Fibroblast of skin of back (primary cell): ENCODE data around the gene VPS72.

Experiments
- DNase-seq: peaks from one replicate; pipeline ENCODE4 v3.0.0-alpha.2; 2013

Gene VPS72

DNA sequence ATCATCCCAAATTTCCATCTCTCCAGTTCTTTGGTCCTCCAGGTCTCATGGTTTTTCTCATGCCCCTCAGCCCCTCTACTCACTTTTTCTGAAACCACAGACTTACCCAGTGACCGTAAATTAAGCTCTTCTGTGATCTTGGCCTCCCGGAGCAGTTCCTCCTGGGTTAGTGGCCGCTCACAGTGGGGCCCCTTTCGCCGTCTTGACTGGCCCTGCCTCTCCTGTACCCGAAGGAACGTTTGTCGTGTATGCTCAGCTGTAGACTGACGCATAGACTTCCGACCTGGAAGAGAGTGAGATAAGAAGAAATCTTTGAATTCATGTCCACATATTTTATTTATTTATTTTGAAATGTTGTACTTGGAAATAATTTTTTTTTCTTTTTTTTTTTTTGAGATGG is 5.8 kb downstream of the VPS72 start:
- no peak for DNase-seq

DNA sequence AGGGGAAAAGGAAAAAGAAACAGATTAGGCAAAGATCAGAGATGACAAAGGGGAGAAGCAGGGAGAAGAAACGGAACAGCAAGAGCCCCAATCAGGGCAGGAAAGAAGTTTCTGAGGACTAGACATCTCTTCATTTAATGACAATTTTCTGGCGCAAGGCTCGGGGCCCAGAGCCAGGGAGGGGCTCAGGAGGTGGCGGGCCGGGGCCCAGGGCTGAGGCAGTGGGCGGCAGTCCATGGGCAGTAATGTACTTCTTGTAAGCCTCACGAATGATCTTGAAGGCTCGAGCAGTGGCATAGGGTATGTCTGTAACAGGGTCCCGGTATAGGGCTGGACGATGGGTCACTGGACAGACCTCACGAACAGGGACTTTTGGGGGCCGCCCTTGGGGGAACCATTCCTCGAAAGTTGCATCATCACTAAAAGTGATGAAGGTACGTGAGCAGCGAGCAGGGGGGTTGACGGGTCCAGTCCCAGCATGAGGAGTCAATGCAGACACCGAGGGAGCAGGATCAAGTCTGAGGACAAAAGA is 13.4 kb downstream of the VPS72 start:
- no peak for DNase-seq

GRCh38 chr1:151175863-151176262 is 14.1 kb downstream of the VPS72 start, which contains the start of gene TMOD4:
Gene TMOD4 (minus strand): TSS chr1:151175981. CDS start chr1:151174875, 1,106 bp downstream.
- DNase-seq: peak; percentile 24

- DNase-seq: no peak
Observed at GRCh38 chr1:151175041-151175741, 14.8 kb downstream of the VPS72 start.

GRCh38 chr1:151171190-151171589 is 18.8 kb downstream of the VPS72 start:
- DNase-seq: no peak

DNA sequence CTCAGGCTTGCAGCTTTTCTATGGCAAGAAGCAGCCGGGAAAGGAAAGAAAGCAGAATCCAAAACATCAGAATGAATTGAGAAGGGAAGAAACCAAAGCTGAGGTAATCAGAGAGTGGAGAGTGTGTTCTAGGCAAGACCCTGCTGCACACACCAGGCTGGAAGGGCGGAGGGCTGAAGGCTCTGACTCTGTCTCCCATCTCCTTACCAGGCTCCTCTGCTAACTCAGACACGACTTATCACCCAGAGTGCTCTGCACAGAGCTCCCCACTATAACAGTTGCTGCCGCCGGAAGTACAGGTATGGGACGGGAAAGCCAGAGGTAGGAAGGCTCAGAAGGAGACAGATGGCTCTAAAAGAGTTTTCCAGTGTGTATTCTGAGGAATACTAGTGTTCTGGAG is 22.9 kb downstream of the VPS72 start:
- DNase-seq: no peak

DNA sequence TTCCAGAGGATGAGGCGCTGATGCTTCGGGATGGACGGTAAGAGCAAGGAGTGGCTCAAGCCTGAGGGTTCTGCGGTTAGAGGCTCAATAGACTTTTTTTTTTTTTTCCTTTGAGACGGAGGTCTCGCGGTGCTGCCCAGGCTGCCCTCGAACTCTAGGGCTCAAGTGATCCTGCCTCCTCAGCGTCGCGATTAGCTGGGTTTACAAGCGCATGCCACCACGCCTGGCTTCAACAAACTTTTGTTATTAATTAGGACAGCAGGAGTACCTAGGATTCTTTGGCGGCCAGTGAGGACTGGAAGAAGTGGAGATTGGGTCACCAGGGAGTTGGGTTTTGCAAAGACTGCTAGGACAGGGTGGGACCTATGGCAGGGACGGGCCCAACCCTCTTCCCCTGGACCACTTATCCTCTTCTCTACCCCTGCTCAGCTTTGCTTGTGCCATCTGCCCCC is 23.5 kb downstream of the VPS72 start:
- DNase-seq: peak; percentile 70

- DNase-seq: peak; percentile 100
Observed at GRCh38 chr1:151165738-151166504, 24.1 kb downstream of the VPS72 start, which contains the start of the genes LYSMD1 and SCNM1. Gene LYSMD1 (minus strand): TSS chr1:151165902. CDS start chr1:151165258, 644 bp downstream. Gene SCNM1 (plus strand): TSS chr1:151166144. CDS start chr1:151166153, 9 bp downstream.

DNA sequence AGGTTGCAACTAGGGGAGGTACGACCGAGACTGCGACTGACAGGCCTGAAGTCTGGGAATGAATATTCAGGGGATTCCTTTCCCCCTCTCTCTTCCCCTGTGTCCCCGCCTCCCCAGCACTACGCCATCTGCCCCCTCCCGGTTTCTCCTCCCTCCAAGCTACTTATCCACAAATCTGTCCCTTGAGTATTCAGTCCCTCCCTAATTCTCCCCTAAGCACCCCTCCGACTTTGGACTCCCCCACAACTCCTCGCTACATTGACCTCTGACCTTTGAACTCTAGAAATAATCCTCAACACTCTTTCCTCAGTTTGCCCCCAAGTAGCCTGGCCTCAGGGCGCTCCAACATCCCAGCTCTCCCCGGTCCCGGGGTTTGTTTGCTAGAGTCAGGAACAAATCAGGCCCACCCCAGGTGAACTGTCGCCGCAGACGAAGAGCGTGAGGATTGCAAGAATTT is 24.7 kb downstream of the VPS72 start:
- peak; percentile 54 for DNase-seq

GRCh38 chr1:151164732-151165280 is 25.2 kb downstream of the VPS72 start:
- DNase-seq: no peak

DNA sequence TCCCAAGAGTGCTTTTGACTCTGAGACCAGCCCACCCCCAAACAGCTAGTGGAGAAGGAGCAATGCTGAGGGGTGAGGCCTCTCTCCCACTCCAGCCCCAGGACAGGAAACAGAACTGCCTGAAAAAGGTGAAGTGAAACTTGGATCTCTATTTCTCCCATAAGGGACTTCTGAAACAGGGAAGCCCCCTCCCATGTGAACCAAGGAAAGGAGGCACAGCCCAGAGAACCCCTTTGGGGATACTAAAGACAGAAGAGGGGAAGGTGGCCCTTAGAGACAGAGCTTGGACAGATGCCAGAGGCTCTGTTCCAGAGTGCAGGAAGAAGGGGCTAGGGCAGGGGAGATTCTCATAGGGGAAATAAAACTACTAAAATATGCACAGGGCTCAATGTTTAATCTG is 30.6 kb downstream of the VPS72 start:
- no peak for DNase-seq

DNA sequence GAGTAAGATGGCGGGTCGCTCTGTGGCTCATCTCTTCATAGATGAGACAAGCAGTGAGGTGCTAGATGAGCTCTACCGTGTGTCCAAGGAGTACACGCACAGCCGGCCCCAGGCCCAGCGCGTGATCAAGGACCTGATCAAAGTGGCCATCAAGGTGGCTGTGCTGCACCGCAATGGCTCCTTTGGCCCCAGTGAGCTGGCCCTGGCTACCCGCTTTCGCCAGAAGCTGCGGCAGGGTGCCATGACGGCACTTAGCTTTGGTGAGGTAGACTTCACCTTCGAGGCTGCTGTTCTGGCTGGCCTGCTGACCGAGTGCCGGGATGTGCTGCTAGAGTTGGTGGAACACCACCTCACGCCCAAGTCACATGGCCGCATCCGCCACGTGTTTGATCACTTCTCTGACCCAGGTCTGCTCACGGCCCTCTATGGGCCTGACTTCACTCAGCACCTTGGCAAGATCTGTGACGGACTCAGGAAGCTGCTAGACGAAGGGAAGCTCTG is 31.2 kb downstream of the VPS72 start:
- DNase-seq: no peak

GRCh38 chr1:151158326-151158725 is 31.7 kb downstream of the VPS72 start:
- no peak for DNase-seq

DNA sequence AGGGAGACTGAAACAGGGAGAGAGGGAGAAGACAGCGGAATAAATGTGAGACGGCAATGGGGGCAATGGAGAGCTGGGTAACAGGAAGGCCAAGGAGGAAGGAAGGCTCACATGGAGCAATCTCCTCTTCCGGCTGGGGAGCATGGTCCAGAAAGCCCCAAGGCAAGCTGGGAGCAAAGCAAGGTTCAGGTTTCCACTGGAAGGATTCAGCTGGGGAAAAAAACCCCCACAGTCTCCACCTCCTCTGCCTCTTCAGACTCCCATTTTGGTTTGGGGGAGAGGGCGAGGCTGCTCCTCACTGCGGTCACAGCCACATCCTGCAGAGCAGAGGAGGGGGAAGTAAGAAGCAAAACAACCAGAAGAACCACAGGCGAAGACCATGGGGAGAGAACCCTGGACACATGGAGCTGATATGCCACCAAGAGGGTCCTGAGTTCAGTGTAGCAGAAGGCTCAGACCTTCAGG is 32.9 kb downstream of the VPS72 start:
- no peak for DNase-seq

DNA sequence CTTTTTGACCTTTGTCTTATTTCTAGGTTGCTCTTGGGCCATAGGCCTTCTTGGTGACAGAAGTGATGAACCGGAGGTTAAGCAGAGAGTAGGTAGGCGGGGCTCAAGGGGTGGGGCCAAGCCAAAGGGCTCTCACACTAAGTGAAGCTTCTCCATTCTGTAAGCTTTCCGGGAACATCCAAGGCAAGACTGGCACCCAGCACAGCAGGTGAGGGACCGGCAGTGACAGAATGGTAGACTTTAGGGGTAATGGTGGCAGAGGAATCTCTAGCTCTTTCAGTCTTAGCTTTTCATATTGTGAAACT is 33.5 kb downstream of the VPS72 start, which contains the start of gene TNFAIP8L2:
TSS of gene TNFAIP8L2 (plus strand) at position 135 of the 305 bp plus-strand sequence. CDS start 2,049 bp downstream, outside the sequence.
- DNase-seq: no peak

DNA sequence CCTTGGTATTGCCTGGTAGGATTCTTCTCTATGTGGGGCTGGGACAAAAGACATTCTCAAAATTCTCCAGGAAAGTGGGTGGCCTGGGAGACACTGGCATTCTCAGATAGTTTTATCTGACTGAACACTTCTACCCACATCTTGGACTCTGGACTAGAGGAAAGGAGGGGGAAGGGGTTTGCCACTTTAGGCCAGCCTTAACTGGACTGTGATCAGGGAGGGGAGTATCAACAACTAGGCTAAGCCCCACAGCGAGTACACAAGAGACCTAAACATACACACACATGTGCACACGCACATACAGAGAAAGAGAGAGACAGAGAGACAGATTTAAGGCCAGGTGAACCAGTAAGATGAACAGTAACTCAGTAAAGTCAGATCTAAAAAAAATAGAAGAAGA is 42.3 kb downstream of the VPS72 start:
- DNase-seq: no peak

DNA sequence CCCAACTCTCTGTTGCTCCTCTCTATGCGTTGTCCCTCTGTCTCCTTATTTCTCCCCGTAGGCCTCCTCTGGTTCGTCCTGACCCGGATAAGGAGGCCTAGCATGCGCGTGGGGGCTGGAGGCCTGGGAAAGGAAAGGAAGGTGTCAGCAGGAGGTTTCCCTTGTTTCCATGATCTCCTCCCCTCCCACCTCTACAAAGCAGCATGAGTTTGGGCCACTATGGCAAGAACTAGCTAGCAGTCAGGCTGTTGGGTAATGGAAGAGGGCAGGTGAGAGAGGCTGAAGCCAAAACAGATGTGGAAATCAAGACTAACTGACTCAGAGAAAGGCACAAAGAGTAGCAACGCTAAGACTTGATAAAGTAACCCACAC is 42.9 kb downstream of the VPS72 start:
- no peak for DNase-seq

DNA sequence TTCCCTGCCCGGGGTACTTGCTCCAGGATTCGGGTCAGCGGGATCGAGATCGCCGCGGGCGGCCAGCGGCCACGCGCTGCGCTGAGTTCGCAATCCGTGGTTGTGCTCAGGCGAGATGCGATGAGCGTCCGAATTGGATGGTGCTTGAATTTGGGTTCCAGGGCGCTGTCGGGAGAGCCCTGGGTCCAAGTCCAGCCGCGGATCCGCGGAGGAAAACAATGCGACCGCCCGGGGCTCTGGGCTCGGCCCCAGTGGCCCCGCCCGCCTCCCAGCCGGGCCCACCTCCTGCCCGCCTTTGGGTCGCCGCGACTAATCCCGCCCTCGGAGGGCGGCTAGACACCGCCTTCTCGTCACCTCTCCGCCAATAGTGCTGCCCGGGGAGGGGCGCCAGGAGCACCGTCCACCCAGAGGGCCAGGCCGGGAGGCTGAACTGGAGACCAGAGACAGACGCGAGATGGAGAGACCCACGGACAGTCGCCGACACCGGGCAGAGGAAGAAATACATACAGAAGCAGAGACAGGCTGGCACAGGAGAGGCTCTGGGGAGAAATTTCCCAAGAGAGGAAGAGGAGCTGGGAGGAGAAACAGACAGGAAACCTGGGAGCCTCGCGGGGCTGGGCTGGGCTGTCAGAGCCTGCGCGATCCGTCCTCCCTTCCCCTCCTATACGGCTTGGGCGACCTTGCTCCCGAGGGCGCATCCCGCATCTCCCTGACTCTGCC is 43.4 kb downstream of the VPS72 start, which contains the start of gene SEMA6C:
TSS of gene SEMA6C (minus strand) at position 220 of the 720 bp plus-strand sequence. CDS start 4,010 bp downstream, outside the sequence.
- DNase-seq: peak; percentile 93

DNA sequence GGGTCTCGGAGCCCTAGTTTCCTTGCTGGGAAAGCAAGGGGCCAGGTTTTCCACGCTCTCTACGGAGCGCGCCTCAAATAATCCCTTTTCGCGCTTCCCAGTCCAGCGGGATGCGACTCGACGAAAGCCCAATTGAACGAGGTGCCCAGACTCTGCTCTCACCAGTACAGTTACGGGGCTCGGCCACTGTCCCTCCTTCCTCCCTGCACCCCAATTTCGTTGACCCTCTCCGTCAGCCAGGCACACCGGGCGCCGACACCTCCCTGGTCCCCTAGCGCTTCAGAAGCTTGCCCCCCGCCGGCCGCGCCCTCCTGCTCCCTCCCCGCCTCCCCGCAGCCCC is 44.0 kb downstream of the VPS72 start:
- DNase-seq: no peak

- peak; percentile 20 for DNase-seq
Observed at GRCh38 chr1:151145304-151146071, 44.5 kb downstream of the VPS72 start.
